Right atrium auricular region (tissue), 2 donors: ENCODE results near the gene ZC3H14. TPM values are rescaled to one million over a fixed set of nuclear protein-coding genes. Genes with fewer than 3 reads are reported as not detected.

ENCODE experiments used
- DNase-seq: peaks from one replicate; pipeline ENCODE4 v3.0.0-alpha.2; 2019; ENCODE audit warnings: low spot score
- H3K27ac ChIP-seq, 2 donors: fragments of 200-600 bp; sonication (generic); 1 replicate in 1 of 2; 2 replicates in 1 of 2; pipeline ENCODE4 v1.5.1; 2016 to 2019
- H3K27me3 ChIP-seq, 2 donors: fragments of 200-600 bp; sonication (generic); one replicate each; pipeline versions ENCODE4 v1.5.1 to v1.6.0; 2017 to 2019
- H3K36me3 ChIP-seq: fragments of 200-600 bp; sonication (generic); one replicate; pipeline ENCODE4 v1.5.1; 2016
- H3K4me1 ChIP-seq, 2 donors: fragments of 200-600 bp; sonication (generic); one replicate each; pipeline versions ENCODE4 v1.5.1 to v1.6.0; 2017 to 2019
- H3K4me3 ChIP-seq, 2 donors: fragments of 200-600 bp; sonication (generic); 1 replicate in 1 of 2; 2 replicates in 1 of 2; pipeline ENCODE4 v1.5.1; 2017 to 2019; ENCODE audit warnings: mild to moderate bottlenecking in 1 of 2, moderate library complexity in 1 of 2
- H3K9me3 ChIP-seq, 2 donors: fragments of 200-600 bp; sonication (generic); one replicate each; pipeline ENCODE4 v1.5.1; 2019
- CTCF ChIP-seq, 2 donors: fragments of 200-600 bp; sonication (generic); IDR thresholded peaks; one replicate each; pipeline ENCODE4 v1.5.1; 2019; ENCODE audit warnings: antibody characterized with exemption in 2 of 2
- total RNA-seq, 2 donors: library from RNA; depleted of rRNA; stranded (reverse); fragments of >200 nt; gene quantifications; one replicate each; pipeline ENCODE4 v1.1.0, GENCODE V29; 2016

The ZC3H14 gene
- total RNA-seq, 2 donors from 2014 or later: 45.1 to 59.9 TPM

- DNase-seq: no peak
- no peak overlapping the region for H3K27ac ChIP-seq
- no peak for TF ChIP-seq CTCF (IDR thresholded peaks at IDR 0.05)
- H3K27me3 ChIP-seq: no peaks in the 10 kb centered on the region
- H3K4me3 ChIP-seq: no peak overlapping the region
- no peaks in the 10 kb centered on the region for H3K9me3 ChIP-seq
- peaks cover 44% of the 10 kb centered on the region for H3K36me3 ChIP-seq
- H3K4me1 ChIP-seq: no peaks in the 10 kb centered on the region
Measured at GRCh38 chr14:88613552-88614010, 50.7 kb downstream of the ZC3H14 start.

GRCh38 chr14:88614218-88614907, 51.5 kb downstream of the ZC3H14 start:
- Histone ChIP-seq H3K27me3 (no peaks in the 10 kb centered on the region), H3K36me3 (peaks cover 38% of the 10 kb centered on the region), H3K4me1 (no peaks in the 10 kb centered on the region), H3K9me3 (no peaks in the 10 kb centered on the region), H3K4me3 (no peak overlapping the region), H3K27ac (no peak overlapping the region)
- TF ChIP-seq CTCF (IDR thresholded peaks at IDR 0.05): no peak
- DNase-seq: no peak

GRCh38 chr14:88616697-88617096, 53.9 kb downstream of the ZC3H14 start:
- Histone ChIP-seq H3K4me1 (no peaks in the 10 kb centered on the region), H3K27me3 (no peaks in the 10 kb centered on the region), H3K27ac (no peak overlapping the region), H3K9me3 (no peaks in the 10 kb centered on the region), H3K4me3 (no peak overlapping the region), H3K36me3 (peaks cover 19% of the 10 kb centered on the region)
- TF ChIP-seq CTCF (IDR thresholded peaks at IDR 0.05): no peak
- DNase-seq: no peak

GRCh38 chr14:88617479-88617878, 54.6 kb downstream of the ZC3H14 start:
- no peak for TF ChIP-seq CTCF (IDR thresholded peaks at IDR 0.05)
- no peaks in the 10 kb centered on the region for H3K4me1 ChIP-seq
- H3K27me3 ChIP-seq: no peaks in the 10 kb centered on the region
- no peak overlapping the region for H3K4me3 ChIP-seq
- peaks cover 11% of the 10 kb centered on the region for H3K36me3 ChIP-seq
- H3K27ac ChIP-seq: no peak overlapping the region
- H3K9me3 ChIP-seq: no peaks in the 10 kb centered on the region
- DNase-seq: no peak

GRCh38 chr14:88618476-88618875, 55.6 kb downstream of the ZC3H14 start:
- no peak for TF ChIP-seq CTCF (IDR thresholded peaks at IDR 0.05)
- Histone ChIP-seq H3K27ac (no peak overlapping the region), H3K9me3 (no peaks in the 10 kb centered on the region), H3K36me3 (peaks cover 3% of the 10 kb centered on the region), H3K27me3 (no peaks in the 10 kb centered on the region), H3K4me1 (no peaks in the 10 kb centered on the region), H3K4me3 (no peak overlapping the region)
- no peak for DNase-seq

GRCh38 chr14:88621100-88621499, 58.3 kb downstream of the ZC3H14 start:
- no peak overlapping the region for H3K4me3 ChIP-seq
- no peaks in the 10 kb centered on the region for H3K36me3 ChIP-seq
- H3K4me1 ChIP-seq: no peaks in the 10 kb centered on the region
- no peak overlapping the region for H3K27ac ChIP-seq
- DNase-seq: no peak
- TF ChIP-seq CTCF (IDR thresholded peaks at IDR 0.05): no peak
- H3K27me3 ChIP-seq: no peaks in the 10 kb centered on the region
- H3K9me3 ChIP-seq: no peaks in the 10 kb centered on the region
